Coronary artery (tissue), 2 donors: ENCODE results near the gene MCEMP1.

ENCODE experiments used
- DNase-seq: peaks from one replicate; pipeline ENCODE4 v3.0.0-alpha.2; 2017; ENCODE audit warnings: low spot score
- H3K27ac ChIP-seq, 2 donors: fragments of 200-600 bp; sonication (generic); one replicate each; pipeline ENCODE4 v1.5.1; 2016 to 2019
- H3K4me3 ChIP-seq: fragments of 200-600 bp; sonication (generic); 2 replicates; pipeline ENCODE4 v1.5.1; 2016; ENCODE audit warnings: mild to moderate bottlenecking, moderate library complexity
- CTCF ChIP-seq: fragments of 200-600 bp; sonication (generic); IDR thresholded peaks from one replicate; pipeline ENCODE4 v1.5.1; 2019; ENCODE audit warnings: antibody characterized with exemption

MCEMP1 gene

GRCh38 chr19:7633698-7634097, 43.2 kb upstream of the MCEMP1 start, which contains the start of gene PCP2:
TSS of gene PCP2 (minus strand) at chr19:7633719. CDS start at chr19:7633457, 262 bp downstream.
- TF ChIP-seq CTCF = no peak
- no peak for DNase-seq
- Histone ChIP-seq H3K27ac (no peak within 1 kb of the TSS), H3K4me3 (no peak within 1 kb of the TSS)

- DNase-seq = no peak
- H3K4me3 ChIP-seq = no peak overlapping the region
- no peak for TF ChIP-seq CTCF
- no peak overlapping the region for H3K27ac ChIP-seq
Measured at GRCh38 chr19:7635670-7636069, 41.2 kb upstream of the MCEMP1 start.

- H3K4me3 ChIP-seq = peak overlapping the region; percentile 65
- DNase-seq = no peak
Measured at GRCh38 chr19:7636317-7636690, 40.6 kb upstream of the MCEMP1 start.

GRCh38 chr19:7636691-7637373, 40.1 kb upstream of the MCEMP1 start, which contains the start of gene STXBP2:
TSS of gene STXBP2 (plus strand) at chr19:7637110. CDS start at chr19:7637150, 40 bp downstream.
- no peak for TF ChIP-seq CTCF
- DNase-seq = no peak
- peak within 1 kb of the TSS in 1 of 2 donors; percentile 48 for H3K27ac ChIP-seq
- peak within 1 kb of the TSS; percentile 65 for H3K4me3 ChIP-seq

More at GRCh38 chr19:7636317-7636690, 40.6 kb upstream of the MCEMP1 start:
- peak overlapping the region in 1 of 2 donors; percentile 48 for H3K27ac ChIP-seq
- TF ChIP-seq CTCF = no peak

- no peak for TF ChIP-seq CTCF
- Histone ChIP-seq H3K4me3 (peak overlapping the region; percentile 65), H3K27ac (peak overlapping the region in 1 of 2 donors; percentile 48)
- no peak for DNase-seq
Measured at GRCh38 chr19:7637374-7638256, 39.3 kb upstream of the MCEMP1 start.

GRCh38 chr19:7638802-7639465, 38.0 kb upstream of the MCEMP1 start:
- no peak overlapping the region for H3K27ac ChIP-seq
- DNase-seq = no peak
- TF ChIP-seq CTCF = no peak
- no peak overlapping the region for H3K4me3 ChIP-seq
